Progenitor cell of endocrine pancreas (in vitro differentiated cells): ENCODE data around the gene TPBGL. TPM values are rescaled to one million over a fixed set of nuclear protein-coding genes. Genes with fewer than 3 reads are reported as not detected.
"Not testable (repeated sequence)": the region's sequence is repeated elsewhere in the genome, so short reads cannot be mapped to it uniquely, and the experiment has no call there.

Experiments
- DNase-seq: peaks from one replicate; pipeline ENCODE4 v3.0.0; 2021; ENCODE audit warnings: low spot score; ENCODE audit not compliant: unreplicated experiment
- H3K27ac Mint-ChIP-seq: 2 replicates; pipeline ENCODE4 v1.8.0; 2021; ENCODE audit warnings: mild to moderate bottlenecking, moderate library complexity, mixed read lengths
- H3K27me3 Mint-ChIP-seq: 2 replicates; pipeline ENCODE4 v1.8.0; 2021; ENCODE audit warnings: mixed read lengths
- H3K36me3 Mint-ChIP-seq: 2 replicates; pipeline ENCODE4 v1.8.0; 2022; ENCODE audit warnings: mixed read lengths; ENCODE audit not compliant: insufficient read depth
- H3K4me1 Mint-ChIP-seq: 2 replicates; pipeline ENCODE4 v1.8.0; 2021; ENCODE audit warnings: low read depth, mixed read lengths
- H3K4me3 Mint-ChIP-seq: 2 replicates; pipeline ENCODE4 v1.8.0; 2021; ENCODE audit warnings: low read depth, mild to moderate bottlenecking, moderate library complexity, mixed read lengths
- H3K9me3 Mint-ChIP-seq: 2 replicates; pipeline ENCODE4 v1.8.0; 2021; ENCODE audit warnings: low read depth, mixed read lengths
- CTCF ChIP-seq: fragments of 200-600 bp; sonication (generic); IDR thresholded peaks from one replicate; pipeline ENCODE4 v1.5.0; 2021; ENCODE audit warnings: antibody characterized with exemption, mild to moderate bottlenecking; ENCODE audit not compliant: unreplicated experiment
- total RNA-seq: library from RNA; stranded (reverse); gene quantifications from 2 replicates; pipeline ENCODE4 v1.2.1, GENCODE V29; 2021

Gene TPBGL
- total RNA-seq, 1 donor from 2014 or later = not detected

- Mint-ChIP-seq H3K27me3 (no peaks in the 10 kb centered on the region), H3K4me3 (no peak overlapping the region), H3K36me3 (peaks cover 8% of the 10 kb centered on the region), H3K27ac (no peak overlapping the region), H3K9me3 (no peaks in the 10 kb centered on the region), H3K4me1 (no peaks in the 10 kb centered on the region)
- TF ChIP-seq CTCF = no peak
- no peak for DNase-seq
Observed at GRCh38 chr11:75273411-75274391, 33.1 kb downstream of the TPBGL start.

GRCh38 chr11:75274716-75275115 lies 34.1 kb downstream of the TPBGL start:
- DNase-seq, H3K9me3 Mint-ChIP-seq, H3K27ac Mint-ChIP-seq, H3K27me3 Mint-ChIP-seq, H3K4me3 Mint-ChIP-seq, H3K36me3 Mint-ChIP-seq, H3K4me1 Mint-ChIP-seq: not testable (repeated sequence)

GRCh38 chr11:75275581-75275980 lies 35.0 kb downstream of the TPBGL start:
- H3K27me3 Mint-ChIP-seq = no peaks in the 10 kb centered on the region
- no peak for TF ChIP-seq CTCF
- no peaks in the 10 kb centered on the region for H3K9me3 Mint-ChIP-seq
- no peak for DNase-seq
- no peaks in the 10 kb centered on the region for H3K4me1 Mint-ChIP-seq
- H3K4me3 Mint-ChIP-seq = no peak overlapping the region
- H3K36me3 Mint-ChIP-seq = peaks cover 9% of the 10 kb centered on the region
- H3K27ac Mint-ChIP-seq = no peak overlapping the region

- H3K4me1 Mint-ChIP-seq = peaks cover 1% of the 10 kb centered on the region
- no peak overlapping the region for H3K4me3 Mint-ChIP-seq
- no peak overlapping the region for H3K27ac Mint-ChIP-seq
- DNase-seq = no peak
- H3K36me3 Mint-ChIP-seq = peaks cover 9% of the 10 kb centered on the region
- no peaks in the 10 kb centered on the region for H3K9me3 Mint-ChIP-seq
- TF ChIP-seq CTCF = no peak
- no peaks in the 10 kb centered on the region for H3K27me3 Mint-ChIP-seq
Observed at GRCh38 chr11:75276186-75276585, 35.6 kb downstream of the TPBGL start.

- Mint-ChIP-seq H3K27me3 (no peaks in the 10 kb centered on the region), H3K4me1 (peaks cover 1% of the 10 kb centered on the region), H3K27ac (no peak overlapping the region), H3K9me3 (no peaks in the 10 kb centered on the region), H3K36me3 (peaks cover 8% of the 10 kb centered on the region), H3K4me3 (no peak overlapping the region)
- DNase-seq = no peak
- no peak for TF ChIP-seq CTCF
Observed at GRCh38 chr11:75276686-75277085, 36.1 kb downstream of the TPBGL start.
